GM19351 (cell line): ENCODE results near the gene NOC2L.
A peak's percentile ranks its signal among the peaks of the same experiment; 100 is the strongest.

ENCODE experiments used
- ATAC-seq: cut with Tn5 transposase; IDR thresholded peaks from one replicate; pipeline ENCODE4 v1.9.1; 2021; ENCODE audit warnings: mild to moderate bottlenecking, moderate library complexity; ENCODE audit not compliant: unreplicated experiment

The NOC2L gene

GRCh38 chr1:958823-959730 lies at the start of gene NOC2L:
TSS of gene NOC2L (minus strand) at chr1:959256. CDS start at chr1:959240, 16 bp downstream.
- ATAC-seq = peak; percentile 78

GRCh38 chr1:1006305-1007159 lies 47.5 kb upstream of the NOC2L start:
- no peak for ATAC-seq

- no peak for ATAC-seq
These were observed 46.8 kb upstream of the NOC2L start for GRCh38 chr1:1005774-1006304.

- no peak for ATAC-seq
These were observed 46.0 kb upstream of the NOC2L start for GRCh38 chr1:1004780-1005697.

GRCh38 chr1:1004420-1004779 lies 45.3 kb upstream of the NOC2L start:
- ATAC-seq = no peak

- ATAC-seq = no peak
These were observed 44.8 kb upstream of the NOC2L start for GRCh38 chr1:1003618-1004419.

GRCh38 chr1:1001057-1001783 lies 42.2 kb upstream of the NOC2L start:
- no peak for ATAC-seq

- ATAC-seq = no peak
These were observed 41.5 kb upstream of the NOC2L start for GRCh38 chr1:1000357-1001056.

- no peak for ATAC-seq
These were observed 40.8 kb upstream of the NOC2L start, which contains the start of gene HES4 for GRCh38 chr1:999725-1000356. TSS of gene HES4 (minus strand) at chr1:1000097. CDS start at chr1:999973, 124 bp downstream.

GRCh38 chr1:998995-999724 lies 40.1 kb upstream of the NOC2L start:
- ATAC-seq = no peak

GRCh38 chr1:998745-998994 lies 39.6 kb upstream of the NOC2L start:
- ATAC-seq = no peak

GRCh38 chr1:997993-998744 lies 39.1 kb upstream of the NOC2L start:
- no peak for ATAC-seq

- ATAC-seq = no peak
These were observed 38.6 kb upstream of the NOC2L start for GRCh38 chr1:997713-997992.

- no peak for ATAC-seq
These were observed 38.0 kb upstream of the NOC2L start for GRCh38 chr1:996851-997712.

- ATAC-seq = no peak
These were observed 36.9 kb upstream of the NOC2L start for GRCh38 chr1:995665-996633.
